Testis (tissue), 3 donors: Measurements from ENCODE around the gene COPB1. TPM values are rescaled to one million over a fixed set of nuclear protein-coding genes. Genes with fewer than 3 reads are reported as not detected.
A peak's percentile ranks its signal among the peaks of the same experiment; 100 is the strongest.

Experiments
- DNase-seq: peaks from one replicate; pipeline ENCODE4 v3.0.0-alpha.2; 2019
- H3K27ac ChIP-seq, 2 donors: fragments of 200-600 bp; sonication (generic); one replicate each; pipeline ENCODE4 v1.5.1; 2019
- H3K27me3 ChIP-seq: fragments of 200-600 bp; sonication (generic); one replicate; pipeline ENCODE4 v1.5.1; 2019
- H3K36me3 ChIP-seq: fragments of 200-600 bp; sonication (generic); one replicate; pipeline ENCODE4 v1.5.1; 2017; ENCODE audit warnings: low read depth; ENCODE audit errors: missing control alignments
- H3K4me1 ChIP-seq: fragments of 200-600 bp; sonication (generic); one replicate; pipeline ENCODE4 v1.5.1; 2019
- H3K4me3 ChIP-seq, 2 donors: fragments of 200-600 bp; sonication (generic); one replicate each; pipeline ENCODE4 v1.5.1; 2017 to 2019
- H3K9me3 ChIP-seq: fragments of 200-600 bp; sonication (generic); one replicate; pipeline ENCODE4 v1.5.1; 2017
- POLR2A ChIP-seq: fragments of 450-650 bp; IDR thresholded peaks from one replicate; pipeline ENCODE4 v1.6.1; 2017; ENCODE audit warnings: antibody characterized with exemption, mild to moderate bottlenecking, moderate library complexity
- WGBS, 2 donors: methylation state at CpG; one replicate each; pipeline ENCODE4 v1.1.5; 2018; 5-methylcytosine and 5-hydroxymethylcytosine counted together
- intact Hi-C: fragments of 100-400 bp; cut with DNase I; formaldehyde crosslinking; loops from one replicate; pipeline ENCODE4 v1.15.1; 2023; ENCODE audit warnings: low total_unique reads
- polyA plus RNA-seq: library from polyadenylated mRNA; stranded (reverse); fragments of 350-450 nt; fragmentation: Illumina TruSeq; extraction: RNeasy Lipid Tissue Mini Kit (QIAGEN cat#74804); gene quantifications from one replicate; pipeline ENCODE4 v1.2.3, GENCODE V29; 2014; ENCODE audit warnings: low read depth, low replicate concordance; ENCODE audit not compliant: insufficient read depth
- total RNA-seq, 2 donors: library from RNA; depleted of rRNA; stranded (reverse); fragments of >200 nt; gene quantifications; one replicate each; pipeline ENCODE4 v1.2.3, GENCODE V29; 2016
- TF ChIP-seq, protein P1 (sequence below), 3 experiments: fragments of 450-650 bp in 2 of 3; fragments of 200-600 bp in 1 of 3; sonication (generic) in 1 of 3; IDR thresholded peaks; one replicate each; pipeline ENCODE4 v1.5.1; 2016 to 2019; ENCODE audit warnings: antibody characterized with exemption in 3 of 3, mild to moderate bottlenecking in 2 of 3, moderate library complexity in 1 of 3

Gene COPB1
- total and polyA plus RNA-seq, 3 donors from 2014 or later, result 71.7 to 87.3 (median 83.5) TPM

DNA sequence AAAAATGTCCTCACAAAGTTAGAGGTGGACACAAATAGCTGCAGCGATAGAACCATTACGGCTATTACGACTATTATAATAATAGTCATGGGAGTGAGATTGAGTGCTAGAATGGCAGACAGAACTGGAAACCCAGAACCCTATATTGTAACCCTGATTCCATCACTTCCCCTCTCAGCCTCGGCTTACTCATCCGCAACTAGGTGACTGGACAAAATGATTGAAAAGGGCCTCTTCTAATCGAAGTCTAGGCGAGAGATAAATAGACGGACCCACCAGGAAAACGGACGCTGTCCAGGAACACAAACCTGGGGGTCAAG, 19.9 kb upstream of the COPB1 start:
- no peak for TF ChIP-seq POLR2A
- TF ChIP-seq, protein P1, sequence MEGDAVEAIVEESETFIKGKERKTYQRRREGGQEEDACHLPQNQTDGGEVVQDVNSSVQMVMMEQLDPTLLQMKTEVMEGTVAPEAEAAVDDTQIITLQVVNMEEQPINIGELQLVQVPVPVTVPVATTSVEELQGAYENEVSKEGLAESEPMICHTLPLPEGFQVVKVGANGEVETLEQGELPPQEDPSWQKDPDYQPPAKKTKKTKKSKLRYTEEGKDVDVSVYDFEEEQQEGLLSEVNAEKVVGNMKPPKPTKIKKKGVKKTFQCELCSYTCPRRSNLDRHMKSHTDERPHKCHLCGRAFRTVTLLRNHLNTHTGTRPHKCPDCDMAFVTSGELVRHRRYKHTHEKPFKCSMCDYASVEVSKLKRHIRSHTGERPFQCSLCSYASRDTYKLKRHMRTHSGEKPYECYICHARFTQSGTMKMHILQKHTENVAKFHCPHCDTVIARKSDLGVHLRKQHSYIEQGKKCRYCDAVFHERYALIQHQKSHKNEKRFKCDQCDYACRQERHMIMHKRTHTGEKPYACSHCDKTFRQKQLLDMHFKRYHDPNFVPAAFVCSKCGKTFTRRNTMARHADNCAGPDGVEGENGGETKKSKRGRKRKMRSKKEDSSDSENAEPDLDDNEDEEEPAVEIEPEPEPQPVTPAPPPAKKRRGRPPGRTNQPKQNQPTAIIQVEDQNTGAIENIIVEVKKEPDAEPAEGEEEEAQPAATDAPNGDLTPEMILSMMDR (IDR thresholded peaks at IDR 0.05), result no peak

DNA sequence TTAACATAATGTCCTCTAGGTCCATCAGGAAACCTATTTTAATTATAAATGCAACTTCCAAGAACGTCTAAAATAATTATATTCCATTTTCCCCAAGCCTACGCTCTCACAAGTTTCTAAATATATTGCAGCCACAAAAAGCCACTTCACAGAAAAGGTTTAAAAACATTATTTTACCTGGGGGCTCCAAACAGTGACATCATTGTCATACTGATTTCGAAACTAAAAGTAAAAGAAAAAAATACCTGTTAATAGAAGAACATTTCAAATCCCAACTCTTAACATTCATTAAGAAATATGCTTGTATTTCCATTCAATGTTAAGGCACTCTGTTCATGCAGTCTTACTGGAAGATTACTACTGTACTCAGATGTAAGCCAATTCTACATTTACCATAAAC, 19.2 kb upstream of the COPB1 start:
- H3K4me1 ChIP-seq, result peaks cover 17% of the 10 kb centered on the region
- TF ChIP-seq, protein P1 (IDR thresholded peaks at IDR 0.05), result no peak
- TF ChIP-seq POLR2A, result no peak
- no peaks in the 10 kb centered on the region for H3K9me3 ChIP-seq
- no peak overlapping the region for H3K27ac ChIP-seq
- no peaks in the 10 kb centered on the region for H3K27me3 ChIP-seq
- WGBS, 2 donors, result 70 to 73% methylated on average over 3 of the region's 3 CpGs
- H3K36me3 ChIP-seq, result no peaks in the 10 kb centered on the region
- intact Hi-C loops, result no loop called here
- no peak overlapping the region for H3K4me3 ChIP-seq
- DNase-seq, result no peak

More for the DNA sequence above, 19.9 kb upstream of the COPB1 start:
- no peak for DNase-seq
- no peaks in the 10 kb centered on the region for H3K36me3 ChIP-seq
- no peaks in the 10 kb centered on the region for H3K27me3 ChIP-seq
- intact Hi-C loops, result no loop called here
- no peaks in the 10 kb centered on the region for H3K9me3 ChIP-seq
- peak overlapping the region; percentile 86 to 94 for H3K4me3 ChIP-seq
- peaks cover 17% of the 10 kb centered on the region for H3K4me1 ChIP-seq
- 0 to 1% methylated on average over 10 of the region's 10 CpGs for WGBS, 2 donors
- peak overlapping the region; percentile 87 to 93 for H3K27ac ChIP-seq

DNA sequence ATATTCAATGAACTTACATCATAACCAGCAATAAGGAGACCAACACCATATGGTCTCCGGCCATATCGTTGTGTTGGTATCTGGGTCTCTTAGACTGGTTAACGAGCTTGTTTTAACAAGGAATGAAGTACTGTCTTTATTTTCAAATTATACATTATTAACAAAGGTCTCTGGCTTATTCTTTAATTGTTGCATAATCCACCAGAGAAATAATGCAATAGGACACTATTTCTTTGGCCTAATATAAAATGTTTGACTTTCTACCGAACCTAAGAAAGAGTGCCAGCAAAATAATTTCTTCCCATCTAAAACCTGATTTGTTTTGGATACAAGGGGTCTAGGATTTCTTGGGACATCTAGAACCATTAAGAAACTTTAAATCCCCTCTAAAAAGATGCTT, 14.2 kb upstream of the COPB1 start:
- H3K27ac ChIP-seq, result no peak overlapping the region
- intact Hi-C loops, result no loop called here
- H3K4me3 ChIP-seq, result no peak overlapping the region
- H3K27me3 ChIP-seq, result no peaks in the 10 kb centered on the region
- peaks cover 6% of the 10 kb centered on the region for H3K4me1 ChIP-seq
- TF ChIP-seq, protein P1 (IDR thresholded peaks at IDR 0.05), result no peak
- TF ChIP-seq POLR2A, result no peak
- no peak for DNase-seq
- 93 to 96% methylated on average over 4 of the region's 4 CpGs for WGBS, 2 donors
- no peaks in the 10 kb centered on the region for H3K9me3 ChIP-seq
- no peaks in the 10 kb centered on the region for H3K36me3 ChIP-seq

DNA sequence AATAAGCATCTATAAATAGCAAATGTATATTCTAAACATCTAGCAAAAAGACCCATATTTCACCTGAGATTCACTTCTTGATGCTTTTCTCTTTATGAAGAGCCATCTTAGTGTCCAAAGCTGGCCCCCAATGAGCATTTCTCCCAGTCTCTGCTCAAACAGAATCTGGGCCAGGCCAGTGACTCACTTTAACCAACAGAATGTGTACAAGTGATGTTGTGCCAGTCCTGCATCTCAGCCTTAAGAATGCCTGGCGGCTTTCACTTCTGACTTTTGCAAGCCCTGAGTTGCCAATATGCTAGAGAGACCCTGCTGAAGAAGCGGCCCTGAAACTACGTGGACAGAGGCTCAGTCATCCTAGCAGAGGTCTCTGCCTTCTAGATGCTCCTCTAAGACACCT, 6.9 kb upstream of the COPB1 start:
- no peak for DNase-seq
- H3K27me3 ChIP-seq, result no peaks in the 10 kb centered on the region
- no peak overlapping the region for H3K27ac ChIP-seq
- intact Hi-C loops, result no loop called here
- H3K4me1 ChIP-seq, result no peaks in the 10 kb centered on the region
- H3K36me3 ChIP-seq, result peaks cover 4% of the 10 kb centered on the region
- 80 to 98% methylated on average over 3 of the region's 3 CpGs for WGBS, 2 donors
- TF ChIP-seq POLR2A, result no peak
- TF ChIP-seq, protein P1 (IDR thresholded peaks at IDR 0.05), result no peak
- no peak overlapping the region for H3K4me3 ChIP-seq
- H3K9me3 ChIP-seq, result no peaks in the 10 kb centered on the region

DNA sequence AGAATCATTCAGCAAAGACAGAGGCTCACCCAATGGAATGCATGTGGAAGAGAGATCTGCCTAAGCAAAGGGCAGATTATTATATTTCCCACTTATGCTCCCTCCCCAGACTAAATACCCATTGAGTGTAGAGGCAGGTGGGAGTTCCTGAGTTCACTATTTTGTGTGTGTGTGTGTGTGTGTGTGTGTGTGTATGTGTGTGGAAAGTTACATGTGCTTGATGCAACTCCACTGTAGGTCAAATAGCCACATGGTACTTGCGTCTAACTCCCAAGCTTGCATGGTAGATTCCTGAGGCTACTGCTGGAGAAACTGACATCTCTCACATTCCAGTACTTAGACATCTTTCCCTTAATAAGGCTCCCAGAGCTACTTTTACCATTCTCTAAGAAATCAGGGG, 3.4 kb upstream of the COPB1 start:
- 69 to 75% methylated on average over 1 of the region's 1 CpG for WGBS, 2 donors
- TF ChIP-seq, protein P1 (IDR thresholded peaks at IDR 0.05), result no peak
- no peak for TF ChIP-seq POLR2A
- no peak overlapping the region for H3K4me3 ChIP-seq
- peaks cover 4% of the 10 kb centered on the region for H3K36me3 ChIP-seq
- intact Hi-C loops, result no loop called here
- DNase-seq, result no peak
- H3K4me1 ChIP-seq, result no peaks in the 10 kb centered on the region
- H3K9me3 ChIP-seq, result no peaks in the 10 kb centered on the region
- H3K27ac ChIP-seq, result no peak overlapping the region
- no peaks in the 10 kb centered on the region for H3K27me3 ChIP-seq
